GM21825 (cell line): ENCODE data around the gene MICALL2.
"Not testable (repeated sequence)": the region's sequence is repeated elsewhere in the genome, so short reads cannot be mapped to it uniquely, and the experiment has no call there.

Source experiments
- ATAC-seq: cut with Tn5 transposase; IDR thresholded peaks from one replicate; pipeline ENCODE4 v1.9.1; 2021; ENCODE audit warnings: mild to moderate bottlenecking, moderate library complexity; ENCODE audit not compliant: unreplicated experiment

MICALL2 gene

DNA sequence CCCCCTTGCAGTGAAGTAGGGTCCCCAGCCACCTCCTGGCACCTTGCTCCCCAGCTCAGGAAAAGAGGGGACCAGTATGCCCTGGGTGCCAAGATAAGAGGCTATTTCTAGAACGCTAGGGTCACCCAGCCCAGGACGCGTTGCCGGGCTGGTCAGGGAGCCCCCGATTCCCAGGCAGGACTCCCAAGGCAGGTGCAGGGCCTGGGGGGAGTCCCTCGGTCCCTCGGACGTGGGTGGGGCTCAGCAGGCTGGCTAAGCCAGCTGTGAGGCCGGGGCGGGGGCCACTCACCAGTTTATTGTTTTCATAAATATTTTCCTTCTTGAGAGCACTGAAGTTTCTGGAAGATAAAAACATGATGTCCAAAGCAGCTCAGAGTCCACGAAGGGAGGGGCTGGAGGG is 9.3 kb downstream of the MICALL2 start:
- no peak for ATAC-seq

DNA sequence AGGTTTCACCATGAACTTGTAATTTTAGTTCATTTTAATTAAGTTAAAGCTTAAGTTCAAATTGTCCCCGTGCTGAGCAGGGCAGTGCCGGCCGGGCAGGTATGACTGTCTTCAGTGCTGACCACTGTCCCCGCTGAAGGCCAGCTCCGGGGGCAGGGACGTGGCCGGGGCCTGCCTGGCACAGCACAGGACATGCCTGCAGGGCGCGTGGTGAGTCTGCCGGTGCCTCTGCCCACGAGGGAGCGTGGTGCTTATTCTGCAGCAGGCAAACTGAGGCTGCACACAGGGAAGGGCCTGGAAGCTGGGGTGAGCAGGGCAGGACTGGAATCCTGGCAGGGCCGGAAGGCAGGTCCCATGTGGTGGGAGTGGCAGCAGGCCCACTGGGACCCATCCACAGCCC is 9.8 kb downstream of the MICALL2 start:
- ATAC-seq, result no peak

DNA sequence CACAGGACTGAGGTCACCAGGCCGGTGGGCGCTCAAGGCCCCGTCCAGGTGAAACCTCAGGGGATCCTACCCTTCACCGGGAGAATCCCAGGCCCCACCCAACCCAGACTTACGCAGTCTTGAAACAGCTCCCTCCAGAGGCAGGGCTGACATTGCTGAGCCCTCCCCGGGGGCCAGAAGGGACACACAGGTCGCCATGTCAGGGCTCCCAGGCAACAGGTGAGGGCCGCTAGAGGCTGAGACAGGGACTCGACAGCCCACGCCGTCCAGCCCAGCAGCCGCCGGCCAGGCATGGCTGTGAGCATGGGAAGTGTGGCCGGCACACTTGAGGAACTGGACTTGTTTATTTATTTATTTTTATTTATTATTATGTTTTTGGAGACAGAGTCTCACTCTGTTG is 10.3 kb downstream of the MICALL2 start:
- ATAC-seq, result no peak

DNA sequence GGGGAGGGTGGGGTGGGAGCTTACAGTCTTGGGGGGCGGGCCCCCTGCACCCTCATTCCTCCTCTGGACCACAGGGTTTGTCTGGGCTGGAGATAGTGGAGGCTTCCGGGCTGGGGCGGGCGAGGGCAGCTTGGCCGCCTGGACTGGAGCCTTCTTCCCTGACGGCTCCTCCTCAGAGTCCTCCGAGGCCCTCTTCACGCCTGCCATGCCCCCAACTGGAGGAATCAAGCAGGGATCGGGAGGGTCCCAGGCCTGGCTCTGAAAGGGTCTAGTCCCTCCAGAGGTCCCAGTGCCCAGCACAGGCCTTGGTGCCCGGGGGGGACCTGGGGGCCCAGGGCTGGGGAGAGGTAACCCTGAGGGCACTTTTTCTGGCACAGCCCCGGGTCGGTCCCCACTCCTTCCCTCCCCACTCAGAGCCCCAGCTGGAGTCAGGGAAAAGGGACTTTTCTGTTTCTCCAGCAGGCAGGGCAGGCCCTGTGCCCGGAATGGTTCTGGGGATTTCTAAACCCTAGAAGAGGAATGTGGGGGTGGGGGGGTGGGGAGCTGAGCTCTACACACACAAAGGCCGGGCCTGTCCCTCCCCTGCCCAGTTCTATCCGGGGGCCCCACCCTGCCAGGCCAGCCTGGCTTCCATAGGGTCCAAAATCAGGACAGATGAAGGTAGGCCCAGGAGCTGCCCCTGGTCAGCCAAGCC is 11.6 kb downstream of the MICALL2 start:
- ATAC-seq, result no peak

DNA sequence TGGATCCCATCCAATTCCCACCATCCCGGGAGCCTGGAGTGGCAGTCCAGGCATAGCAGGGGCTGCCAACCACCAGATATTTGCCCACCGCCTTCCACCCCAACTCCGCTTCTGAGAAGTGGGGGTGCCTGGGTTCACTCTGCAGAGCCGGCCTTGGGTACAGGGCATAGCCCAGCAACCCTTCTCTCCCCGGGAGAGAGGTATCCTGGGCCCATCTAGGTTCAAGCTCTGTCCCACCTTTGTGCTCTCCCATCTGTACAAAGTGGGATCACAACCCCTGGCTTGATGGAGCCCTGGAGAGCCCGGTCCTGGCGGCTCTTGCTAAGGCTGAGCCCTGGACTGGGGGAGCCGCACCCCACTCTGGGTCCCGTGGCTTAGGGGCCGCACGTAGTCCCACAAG is 12.2 kb downstream of the MICALL2 start:
- no peak for ATAC-seq

DNA sequence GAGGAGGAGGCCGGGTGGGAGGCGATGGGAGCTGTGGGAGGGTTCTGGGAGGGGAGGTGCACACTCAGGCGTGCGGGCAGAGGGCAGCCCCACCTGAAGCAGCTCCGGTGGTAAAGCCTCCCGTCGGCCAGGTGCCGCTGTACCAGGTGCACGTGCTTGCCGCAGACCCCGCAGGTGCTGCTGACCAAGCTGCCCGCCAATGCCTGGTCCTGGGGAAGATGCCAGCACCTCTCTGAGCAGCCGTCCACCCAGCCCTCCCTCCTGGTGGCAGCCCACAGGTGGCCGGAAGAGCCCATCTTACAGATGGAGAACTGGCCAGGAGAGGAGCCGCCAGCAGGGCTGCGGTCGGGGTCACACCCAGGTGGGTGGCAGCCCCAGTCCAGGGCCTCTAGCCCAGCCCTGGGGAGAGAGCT is 12.6 kb downstream of the MICALL2 start:
- ATAC-seq, result no peak

DNA sequence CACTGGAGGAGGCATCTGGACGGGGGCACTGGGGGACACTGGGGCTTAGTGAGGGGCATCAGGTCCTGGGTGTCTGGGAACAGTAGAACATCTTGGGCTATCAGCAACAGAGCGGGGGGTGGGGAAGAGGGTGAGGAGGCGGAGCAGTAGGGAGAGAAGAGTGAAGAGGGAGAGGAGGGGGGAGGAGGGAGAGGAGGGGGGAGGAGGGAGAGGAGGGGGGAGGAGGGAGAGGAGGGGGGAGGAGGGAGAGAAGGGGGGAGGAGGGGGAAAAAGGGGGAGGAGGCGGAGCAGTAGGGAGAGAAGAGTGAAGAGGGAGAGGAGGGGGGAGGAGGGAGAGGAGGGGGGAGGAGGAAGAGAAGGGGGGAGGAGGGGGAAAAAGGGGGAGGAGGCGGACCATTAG is 13.2 kb downstream of the MICALL2 start:
- not testable (repeated sequence) for ATAC-seq

DNA sequence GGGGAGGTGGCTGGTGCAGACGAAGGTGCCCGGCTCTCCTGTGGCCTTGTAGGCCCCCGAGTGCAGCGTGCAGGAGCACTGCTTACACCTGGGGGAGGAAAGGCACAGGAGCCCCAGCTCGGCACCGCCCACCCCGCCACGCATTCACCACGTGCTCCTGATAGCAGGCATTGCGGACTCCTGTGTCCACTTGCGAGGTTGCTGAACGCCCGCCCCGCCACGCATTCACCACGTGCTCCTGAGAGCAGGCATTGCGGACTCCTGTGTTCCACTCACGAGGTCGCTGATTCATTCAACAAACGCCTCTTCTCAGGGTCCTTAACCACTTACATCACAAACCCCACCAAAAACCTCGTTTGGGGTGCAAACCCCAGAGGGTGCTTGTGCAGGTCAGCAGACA is 13.9 kb downstream of the MICALL2 start:
- ATAC-seq, result no peak

DNA sequence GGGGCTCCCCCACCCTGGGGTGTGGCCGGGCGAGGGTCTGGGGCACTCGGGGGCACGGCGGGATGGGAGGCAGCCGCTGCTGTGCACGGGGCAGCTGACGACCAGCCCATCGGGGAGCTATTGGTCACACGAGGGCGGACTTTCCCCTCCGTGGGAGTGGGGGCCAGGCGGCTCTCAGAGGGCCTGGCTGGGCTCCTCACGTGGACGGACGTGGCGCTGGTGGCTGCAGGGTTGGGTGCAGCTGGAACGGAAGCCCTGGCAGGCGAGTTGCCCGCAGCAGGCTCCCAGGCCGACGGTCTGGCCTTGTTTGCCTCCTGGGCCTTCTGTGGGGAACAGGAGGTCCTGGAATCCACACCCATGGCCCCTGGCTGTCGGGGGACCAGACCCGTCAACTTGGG is 14.3 kb downstream of the MICALL2 start:
- ATAC-seq, result no peak

DNA sequence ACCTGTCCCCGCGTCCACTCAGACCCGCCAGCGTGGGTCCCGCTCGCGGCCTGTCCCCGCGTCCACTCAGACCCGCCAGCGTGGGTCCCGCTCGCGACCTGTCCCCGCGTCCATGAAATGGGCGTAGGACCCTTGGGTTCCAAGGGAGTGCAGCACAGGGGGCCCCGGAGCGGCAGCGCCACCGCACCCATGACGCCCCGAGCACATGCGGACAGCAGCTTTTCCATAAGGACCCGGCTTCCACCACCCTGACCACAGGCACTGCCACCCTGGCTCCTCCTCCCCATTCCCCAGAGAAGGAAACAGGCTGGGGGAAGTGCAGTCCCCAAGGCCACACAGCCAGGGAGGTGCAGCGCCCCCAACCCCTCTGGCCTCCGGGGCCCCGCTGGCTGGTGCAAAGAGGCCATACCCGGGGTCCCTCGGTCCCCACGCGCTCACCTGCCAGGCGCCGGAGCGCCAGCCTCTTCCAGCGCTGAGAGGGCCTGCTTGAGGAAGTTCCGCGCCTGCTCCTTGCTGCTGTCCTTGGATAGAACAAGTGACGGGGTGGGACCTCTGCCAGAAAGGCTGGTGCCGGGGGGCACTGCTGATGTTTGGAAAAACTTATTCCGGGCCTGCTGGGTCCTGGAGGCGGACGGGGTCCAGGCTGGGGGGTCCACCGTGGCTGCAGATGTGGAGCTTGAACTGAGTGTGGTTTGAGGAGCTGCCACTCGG is 14.9 kb downstream of the MICALL2 start:
- no peak for ATAC-seq

DNA sequence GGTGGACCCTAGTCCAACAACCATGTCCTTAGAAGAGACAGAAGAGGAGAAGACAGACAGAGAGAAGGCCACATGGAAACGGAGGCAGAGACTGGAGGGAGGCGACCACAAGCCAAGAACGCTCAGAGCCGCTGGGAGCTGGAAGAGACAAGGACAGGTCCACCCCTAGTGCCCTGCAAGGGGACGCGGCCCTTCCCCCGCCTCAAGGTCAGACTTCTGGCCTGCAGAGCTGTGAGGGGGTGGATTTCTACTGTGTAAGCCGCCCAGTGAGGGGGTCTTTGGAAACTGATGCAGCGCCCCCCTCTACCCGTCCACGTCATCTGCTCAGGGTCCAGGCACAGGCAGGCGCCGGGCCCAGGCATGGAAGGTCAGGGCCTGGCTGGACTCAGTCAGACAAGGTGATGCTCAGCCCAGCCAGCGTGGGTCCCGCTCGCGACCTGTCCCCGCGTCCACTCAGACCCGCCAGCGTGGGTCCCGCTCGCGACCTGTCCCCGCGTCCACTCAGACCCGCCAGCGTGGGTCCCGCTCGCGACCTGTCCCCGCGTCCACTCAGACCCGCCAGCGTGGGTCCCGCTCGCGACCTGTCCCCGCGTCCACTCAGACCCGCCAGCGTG is 15.6 kb downstream of the MICALL2 start:
- not testable (repeated sequence) for ATAC-seq

DNA sequence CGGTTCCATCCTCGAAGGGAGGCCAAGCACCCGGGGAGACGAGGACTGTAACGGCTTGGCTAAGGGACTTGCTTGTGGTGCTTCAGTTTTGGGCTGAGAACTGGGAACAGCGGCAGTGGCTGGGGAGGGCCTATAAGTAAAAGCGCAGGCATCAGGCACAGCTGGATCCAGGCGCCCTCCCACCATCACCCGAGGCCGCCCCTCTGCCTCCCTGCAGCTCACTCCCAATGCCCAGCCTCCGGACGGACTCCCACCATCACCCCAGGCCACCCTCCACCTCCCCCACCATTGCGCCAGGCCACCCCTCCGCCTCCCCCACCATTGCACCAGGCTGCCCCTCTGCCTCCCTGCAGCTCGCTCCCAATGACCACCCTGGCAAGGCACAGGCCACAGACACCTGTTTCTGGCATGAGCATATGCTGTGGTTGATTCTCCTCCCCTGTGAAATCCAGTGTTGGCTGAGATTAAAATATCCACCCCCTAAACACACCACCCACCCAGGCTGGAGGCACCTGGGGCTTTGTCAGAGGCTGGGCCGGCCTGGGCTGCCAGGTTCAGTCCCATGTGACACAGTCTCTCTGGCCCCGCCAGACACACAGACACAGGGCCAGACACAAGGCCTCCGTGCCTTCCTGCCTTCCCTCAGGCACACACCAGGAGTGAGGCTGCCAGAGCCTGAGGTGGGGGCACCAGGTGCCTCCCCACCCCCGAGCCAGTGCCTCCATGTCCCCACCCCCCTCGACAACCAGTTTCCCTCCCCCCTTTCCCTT is 16.7 kb downstream of the MICALL2 start:
- no peak for ATAC-seq

DNA sequence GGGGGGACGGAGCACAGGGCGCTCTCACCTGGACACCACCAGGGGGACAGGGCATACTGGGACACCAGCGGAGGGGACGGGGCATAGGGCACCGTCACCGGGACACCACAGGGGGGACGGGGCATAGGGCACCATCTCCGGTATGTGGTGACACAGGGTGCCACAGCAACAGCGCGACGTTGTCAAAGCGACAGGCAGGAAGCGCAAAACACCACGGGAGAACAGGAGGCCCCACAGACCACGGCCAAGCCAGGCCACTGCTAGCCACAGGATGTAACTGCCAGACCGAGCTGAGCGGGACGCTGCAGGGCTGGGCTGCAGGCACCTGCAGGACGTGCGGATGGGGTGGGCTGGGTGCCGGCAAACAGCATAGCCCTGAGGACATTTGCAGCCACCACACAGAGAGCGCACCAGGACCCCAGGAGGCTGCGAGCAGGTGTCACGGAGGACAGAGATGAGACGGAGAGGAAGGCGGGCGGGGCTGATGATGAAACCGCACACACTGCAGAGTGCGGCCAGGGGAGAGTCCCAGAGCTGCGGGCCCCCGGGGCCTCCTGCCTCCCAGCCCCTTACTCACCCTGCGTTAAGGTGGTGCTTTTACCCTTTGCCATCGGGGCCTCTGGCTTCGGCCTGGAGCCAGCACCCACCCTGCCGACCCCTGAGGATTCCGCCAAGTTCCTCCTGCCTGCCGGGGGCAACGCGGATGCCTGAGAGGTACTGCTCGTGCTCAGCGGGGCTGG is 17.5 kb downstream of the MICALL2 start:
- no peak for ATAC-seq

DNA sequence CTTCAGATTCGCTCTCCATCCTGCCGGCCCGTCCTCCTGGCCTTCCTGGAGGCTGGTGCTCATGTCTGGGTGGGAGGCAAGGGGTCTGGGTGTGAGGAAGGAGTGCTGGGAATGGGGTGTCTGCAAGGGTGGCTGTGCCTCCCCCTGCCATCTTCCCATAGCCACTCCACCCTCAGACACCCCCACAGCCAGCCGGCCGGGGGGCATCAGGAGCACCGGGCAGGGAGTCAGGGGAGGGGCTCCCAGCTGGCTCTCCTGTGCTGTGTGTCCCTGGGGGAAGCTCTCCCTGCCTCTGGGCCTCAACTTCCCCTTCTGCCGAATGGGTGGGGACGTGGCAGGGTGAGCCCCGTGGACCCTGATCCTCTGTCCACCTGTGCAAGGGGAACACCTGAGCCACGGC is 18.6 kb downstream of the MICALL2 start:
- no peak for ATAC-seq

DNA sequence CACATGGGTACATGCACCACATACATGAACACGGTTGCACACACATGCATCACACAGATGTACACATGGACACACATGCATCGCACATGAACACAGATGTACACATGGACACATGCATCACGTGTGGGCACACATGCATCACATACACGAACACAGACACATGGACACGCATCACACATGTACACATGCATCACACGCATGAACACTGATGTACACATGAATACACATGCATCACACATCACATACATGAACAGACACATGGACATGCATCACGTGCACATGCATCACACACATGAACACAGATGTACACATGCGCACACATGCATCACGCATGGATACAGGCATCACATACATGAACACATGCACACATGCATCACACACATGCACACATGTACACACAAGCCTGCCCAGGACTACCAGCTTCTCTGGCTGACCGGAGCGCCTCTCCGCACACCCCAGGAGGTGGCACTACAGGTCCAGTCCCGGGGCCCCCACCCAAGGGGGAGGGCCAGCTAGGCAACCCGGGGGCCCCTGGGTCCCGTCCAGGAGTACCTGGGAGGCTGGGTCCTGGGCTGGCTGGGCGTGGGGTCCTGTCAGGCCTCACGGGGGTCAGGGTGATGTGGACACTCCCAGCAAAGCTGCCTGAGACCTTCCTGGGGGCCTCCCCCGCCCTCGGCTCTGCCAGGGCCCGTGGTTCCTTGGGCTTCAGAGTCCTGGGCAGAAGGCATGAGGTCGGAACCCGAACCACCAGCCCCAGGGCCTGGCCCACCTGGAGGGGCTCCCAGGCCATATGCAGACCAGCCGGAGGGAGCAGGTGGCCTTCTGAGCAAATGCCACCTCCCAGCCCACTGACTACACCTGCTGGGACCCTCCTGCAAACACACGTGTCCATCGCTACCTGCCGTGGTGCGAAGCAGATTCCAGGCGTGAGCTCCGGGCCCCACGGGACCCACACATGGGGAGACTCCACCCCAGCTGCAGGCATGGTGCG is 19.6 kb downstream of the MICALL2 start:
- no peak for ATAC-seq

DNA sequence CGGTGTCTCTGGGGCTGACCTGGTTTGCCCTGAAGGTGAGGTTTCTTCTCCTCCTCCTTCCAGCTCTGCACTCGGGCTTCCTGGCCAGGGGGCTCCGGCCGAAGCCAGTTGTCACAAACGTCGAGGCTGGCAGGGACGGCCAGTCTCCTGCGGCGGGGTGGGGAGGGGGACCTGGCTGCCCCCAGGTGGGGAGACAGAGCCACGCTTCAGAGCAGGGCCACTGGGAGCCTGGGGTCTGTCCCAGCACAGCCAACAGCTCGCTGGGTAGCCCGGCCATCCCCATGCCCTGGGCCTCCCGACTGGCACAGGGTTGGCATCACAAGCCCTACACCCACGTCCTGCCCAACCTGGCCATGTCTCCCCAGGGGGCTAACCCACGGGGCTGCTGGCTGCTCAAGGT is 20.4 kb downstream of the MICALL2 start:
- ATAC-seq, result no peak

DNA sequence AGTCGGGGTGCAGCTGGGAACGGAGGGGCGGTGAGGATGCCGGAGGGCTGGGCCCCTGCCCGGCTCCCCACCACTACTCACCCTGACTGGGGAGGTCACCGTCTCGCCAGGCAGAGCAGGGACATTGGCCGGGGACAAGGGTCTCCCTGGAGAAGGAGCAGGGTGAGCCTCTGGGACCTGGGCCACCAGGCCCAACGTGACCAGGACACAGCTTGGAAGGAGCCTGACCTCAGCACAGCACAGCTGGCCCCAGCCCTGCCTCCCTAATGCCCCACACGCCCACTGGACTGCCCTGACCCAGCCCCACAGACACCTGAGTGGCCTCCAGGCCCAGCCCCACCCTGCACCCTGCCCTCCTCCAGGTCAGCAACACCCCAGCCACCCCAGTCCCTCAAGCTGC is 21.1 kb downstream of the MICALL2 start:
- ATAC-seq, result no peak

DNA sequence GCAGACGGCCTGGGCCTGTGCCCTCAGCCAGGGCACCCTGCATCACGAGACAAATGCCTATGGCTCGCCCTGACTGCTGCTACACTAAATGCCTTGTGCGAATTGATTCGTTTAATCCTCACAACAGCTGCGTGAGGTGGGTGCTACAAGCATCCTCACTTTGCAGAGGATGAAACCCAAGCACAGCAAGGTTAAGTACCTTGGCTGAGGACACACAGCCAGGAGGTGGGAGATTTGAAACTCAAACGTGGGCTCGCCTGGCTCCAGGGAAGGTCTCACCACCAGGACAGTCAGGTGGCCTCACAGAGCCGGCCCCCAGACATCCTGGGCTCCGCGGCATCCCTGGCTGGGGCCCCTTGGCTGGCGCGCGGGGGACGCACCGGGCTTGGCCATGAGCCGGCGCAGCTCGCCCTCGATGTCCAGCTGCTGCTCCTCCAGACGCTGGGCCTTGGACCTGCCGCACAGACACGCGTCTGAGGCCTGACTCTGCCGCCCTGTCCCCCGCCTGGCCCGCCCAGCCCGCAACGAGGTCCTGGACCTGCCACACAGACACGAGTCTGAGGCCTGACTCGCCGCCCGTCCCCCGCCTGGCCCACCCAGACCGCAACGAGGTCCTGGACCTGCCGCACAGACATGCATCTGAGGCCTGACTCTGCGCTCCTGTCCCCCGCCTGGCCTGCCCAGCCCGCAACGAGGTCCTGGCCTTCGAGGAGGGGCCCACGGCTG is 22.0 kb downstream of the MICALL2 start:
- ATAC-seq, result no peak

DNA sequence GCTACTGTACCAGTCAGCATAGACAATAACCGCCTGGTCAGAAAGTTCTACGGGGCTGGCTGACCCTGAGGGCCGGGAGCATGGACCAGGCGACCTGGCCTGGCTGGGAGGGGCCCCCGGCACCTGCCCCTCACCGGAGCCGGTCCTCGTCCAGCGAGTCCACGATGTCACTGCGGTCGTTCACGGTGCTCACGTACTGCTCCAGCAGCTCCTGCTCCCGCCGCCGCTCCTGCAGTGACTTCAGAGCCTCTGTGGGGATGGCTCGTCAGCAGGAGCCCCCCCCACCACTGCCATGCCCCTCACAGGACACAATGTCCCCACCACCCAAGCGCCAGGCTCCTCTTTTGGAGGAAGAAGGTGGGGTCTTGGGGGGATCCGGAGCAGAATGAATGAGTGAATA is 22.7 kb downstream of the MICALL2 start:
- no peak for ATAC-seq
